Urothelium cell line (cell line): Measurements from ENCODE around the gene UBTF.
A peak's percentile ranks its signal among the peaks of the same experiment; 100 is the strongest.
"Not testable (repeated sequence)": the region's sequence is repeated elsewhere in the genome, so short reads cannot be mapped to it uniquely, and the experiment has no call there.

ENCODE experiments used
- DNase-seq: peaks from one replicate; pipeline ENCODE4 v3.0.0; 2011; ENCODE audit warnings: low spot score, mixed read lengths
- FAIRE-seq: peaks from 2 replicates; lab custom pipeline; 2011; peaks lifted over from hg19 to GRCh38; lab: Jason Lieb, UNC

The UBTF gene

DNA sequence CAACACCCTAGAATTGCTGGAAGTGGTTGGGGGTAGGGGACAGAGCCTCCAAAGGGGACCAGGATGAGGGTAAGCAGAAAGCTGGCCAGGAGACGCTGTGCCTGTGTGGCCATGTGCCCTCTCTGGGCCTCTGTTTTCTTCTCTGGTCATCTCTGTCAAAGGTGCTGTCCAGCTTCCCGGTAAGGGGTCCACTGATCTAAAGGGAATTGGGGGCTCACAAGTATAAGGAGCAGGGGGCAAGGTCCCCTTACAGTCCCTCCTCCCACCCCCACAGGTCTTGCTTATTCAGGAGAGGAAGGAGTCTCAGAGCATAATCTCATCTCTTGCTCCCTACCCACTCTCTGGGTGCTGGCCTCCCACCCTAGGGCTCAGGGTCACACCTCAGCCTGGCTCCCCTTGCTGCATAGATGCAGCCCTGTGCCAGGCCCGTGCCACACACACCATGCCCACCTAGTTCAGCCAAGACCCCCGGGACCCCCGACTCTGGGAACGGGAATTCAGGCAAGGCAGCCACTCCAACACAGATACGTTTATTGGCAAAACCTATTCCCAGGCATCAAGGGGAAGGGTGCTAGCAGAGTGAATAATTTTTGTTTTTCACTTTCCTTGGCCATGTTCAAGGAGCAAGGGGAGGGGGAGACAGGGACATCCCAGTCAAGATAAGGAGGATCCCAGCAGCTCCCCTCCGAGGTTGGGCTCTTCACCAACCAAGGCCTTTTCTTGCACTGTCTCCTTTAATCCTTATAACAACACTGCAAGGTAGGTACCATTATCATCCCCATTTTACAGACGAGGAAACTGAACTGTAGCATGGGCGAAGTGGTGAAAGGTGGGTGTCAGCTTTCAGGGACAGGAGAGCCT, 28.6 kb upstream of the UBTF start:
- FAIRE-seq = no peak

DNA sequence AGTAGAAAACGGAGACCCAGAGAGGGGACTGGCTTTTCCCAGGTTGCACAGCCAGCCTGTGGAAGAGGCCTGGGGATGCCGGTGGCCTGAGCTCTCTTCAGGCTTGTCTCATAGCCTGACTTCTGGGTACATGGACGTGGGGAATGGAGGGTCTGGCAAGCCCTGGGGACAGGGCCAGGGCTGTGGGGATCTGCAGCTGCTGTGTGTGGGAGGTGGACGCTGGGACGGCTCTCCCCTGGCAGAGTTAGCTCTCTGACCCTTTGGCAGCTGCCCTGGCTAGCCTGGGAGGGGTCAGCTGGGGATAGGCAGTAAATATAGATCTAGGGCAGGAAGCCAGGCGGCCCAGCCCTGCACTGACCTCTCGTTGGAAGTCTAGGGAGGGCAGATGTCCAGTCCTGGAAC, 28.0 kb upstream of the UBTF start:
- FAIRE-seq = no peak
- no peak for DNase-seq

More for the DNA sequence above, 28.6 kb upstream of the UBTF start:
- DNase-seq = no peak

DNA sequence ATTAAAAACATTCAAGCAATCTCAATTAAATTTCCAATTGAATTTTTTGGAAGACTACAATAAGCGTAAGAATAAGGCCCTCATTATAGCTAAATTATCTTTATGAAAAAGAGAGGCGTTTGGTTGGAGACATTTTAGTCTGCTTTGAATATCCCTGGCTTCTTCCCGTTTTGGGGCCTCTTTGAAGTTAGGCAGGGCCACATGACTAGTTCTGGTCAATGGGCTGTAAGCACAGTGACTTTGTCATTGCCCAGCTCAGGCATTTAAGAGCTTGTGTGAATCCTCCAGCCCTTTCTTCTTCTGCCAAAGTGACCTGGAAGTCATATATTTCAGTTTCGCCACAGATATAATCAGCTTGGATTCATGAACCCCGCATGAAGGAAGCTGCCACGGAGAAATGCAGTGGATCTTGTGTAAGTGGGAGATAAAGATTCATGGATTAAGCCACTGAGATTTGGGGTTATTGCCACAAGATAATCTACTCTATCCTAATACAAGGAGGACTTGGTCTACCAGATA, 21.7 kb upstream of the UBTF start:
- FAIRE-seq (no peak), DNase-seq (no peak)

DNA sequence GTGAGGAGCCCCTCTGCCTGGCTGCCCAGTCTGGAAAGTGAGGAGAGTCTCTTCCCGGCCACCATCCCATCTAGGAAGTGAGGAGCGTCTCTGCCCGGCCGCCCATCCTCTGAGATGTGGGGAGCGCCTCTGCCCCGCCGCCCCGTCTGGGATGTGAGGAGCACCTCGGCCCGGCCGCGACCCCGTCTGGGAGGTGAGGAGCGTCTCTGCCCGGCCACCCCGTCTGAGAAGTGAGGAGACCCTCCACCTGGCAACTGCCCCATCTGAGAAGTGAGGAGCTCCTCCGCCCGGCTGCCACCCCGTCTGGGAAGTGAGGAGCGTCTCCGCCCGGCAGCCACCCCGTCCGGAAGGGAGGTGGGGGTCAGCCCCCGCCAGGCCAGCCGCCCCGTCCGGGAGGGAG, 18.4 kb upstream of the UBTF start:
- not testable (repeated sequence) for DNase-seq, FAIRE-seq

DNA sequence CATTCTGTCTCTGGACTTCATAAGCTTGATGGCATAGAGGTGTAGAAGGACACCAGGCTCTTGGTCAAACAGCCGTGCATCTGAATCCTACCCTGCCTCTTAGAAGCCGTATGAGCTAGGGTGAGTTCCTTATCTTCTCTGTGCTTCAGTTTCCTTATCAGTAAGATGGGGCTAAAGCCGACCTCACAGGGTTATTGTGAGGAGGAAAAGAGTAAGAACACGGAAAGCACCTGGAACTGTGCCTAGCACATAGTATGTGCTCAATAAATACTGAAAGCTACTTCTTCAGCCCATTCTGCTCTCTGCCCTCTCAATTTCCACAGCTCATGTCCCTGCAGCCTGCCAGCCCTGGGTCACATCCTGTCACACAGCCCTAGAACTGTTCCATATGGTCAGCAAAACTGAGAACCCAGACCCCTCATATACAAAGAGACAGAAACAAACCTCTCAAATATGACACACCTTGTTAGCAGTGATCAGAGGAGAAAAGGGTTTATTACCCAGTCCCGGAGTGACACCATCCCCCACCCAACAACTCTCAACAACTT, 17.0 kb upstream of the UBTF start:
- no peak for FAIRE-seq
- no peak for DNase-seq

DNA sequence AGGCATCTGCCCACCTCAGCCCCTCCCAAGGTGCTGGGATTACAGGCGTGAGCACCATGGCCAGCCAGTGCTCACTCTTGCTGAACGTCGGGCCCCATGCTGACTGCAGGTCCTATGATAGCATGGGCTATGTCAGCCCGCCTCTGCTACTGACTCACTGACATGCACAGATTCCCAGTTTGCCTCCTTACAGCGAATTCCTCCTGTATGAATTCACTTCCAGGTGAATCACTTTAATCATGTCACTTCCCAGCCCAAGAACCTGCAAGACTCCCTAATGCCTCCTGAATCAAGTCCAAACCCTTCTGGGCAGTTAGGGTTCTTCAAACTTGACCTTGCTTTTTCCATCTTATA, 16.1 kb upstream of the UBTF start:
- DNase-seq (peak; percentile 68), FAIRE-seq (no peak)

DNA sequence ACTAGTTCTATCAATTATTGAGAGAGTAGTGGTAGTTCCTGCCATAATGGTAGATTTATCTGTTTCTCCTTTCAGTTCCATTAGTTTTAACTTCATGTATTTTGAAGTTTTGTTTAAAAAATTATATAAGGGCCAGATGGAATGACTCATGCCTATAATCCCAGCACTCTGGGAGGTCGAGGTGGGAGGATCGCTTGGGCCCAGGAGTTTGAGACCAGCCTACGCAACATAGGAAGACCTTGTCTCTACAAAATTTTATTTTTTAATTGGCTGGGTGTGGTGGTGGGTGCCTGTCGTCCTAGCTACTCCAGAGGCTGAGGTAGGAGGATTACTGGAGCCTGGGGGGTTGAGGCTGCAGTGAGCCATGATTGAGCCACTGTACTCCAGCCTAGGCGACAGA, 14.1 kb upstream of the UBTF start:
- FAIRE-seq (no peak), DNase-seq (no peak)

DNA sequence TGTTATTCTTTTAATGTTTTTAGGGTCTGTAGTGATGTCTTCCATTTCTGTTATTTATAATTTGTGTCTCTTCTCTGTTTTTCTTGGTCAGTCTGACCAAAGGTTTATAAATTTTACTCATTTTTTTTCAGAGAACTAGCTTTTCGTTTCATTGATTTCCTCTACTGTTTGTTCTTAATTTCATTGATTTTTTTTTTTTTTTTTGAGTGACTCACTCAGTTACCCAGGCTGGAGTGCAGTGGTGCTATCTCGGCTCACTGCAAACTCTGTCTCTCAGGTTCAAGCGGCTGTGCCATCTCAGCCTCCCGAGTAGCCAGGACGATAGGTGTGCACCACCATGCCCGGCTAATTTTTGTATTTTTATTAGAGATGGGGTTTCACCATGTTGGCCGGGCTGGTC, 12.6 kb upstream of the UBTF start:
- FAIRE-seq (no peak), DNase-seq (no peak)

DNA sequence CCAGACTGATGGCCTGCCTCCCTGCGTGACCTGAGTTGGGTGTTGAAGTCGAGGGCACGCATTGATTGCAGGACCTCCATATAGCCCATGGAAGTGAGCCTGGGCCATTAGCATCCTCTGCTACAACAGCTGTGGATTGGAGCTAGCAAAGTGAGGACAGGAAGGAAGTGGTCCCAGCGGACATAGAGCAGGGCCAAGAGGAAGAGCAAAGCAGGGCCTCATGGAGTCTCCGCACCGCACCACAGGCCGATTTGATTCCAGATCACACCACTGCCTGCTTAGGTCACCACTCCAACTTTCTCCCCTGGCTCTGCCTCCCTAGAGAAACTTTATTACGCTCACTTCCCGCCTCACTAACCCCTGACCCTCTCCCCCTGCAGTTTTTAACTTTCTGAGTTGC, 10.7 kb upstream of the UBTF start:
- FAIRE-seq = no peak

DNA sequence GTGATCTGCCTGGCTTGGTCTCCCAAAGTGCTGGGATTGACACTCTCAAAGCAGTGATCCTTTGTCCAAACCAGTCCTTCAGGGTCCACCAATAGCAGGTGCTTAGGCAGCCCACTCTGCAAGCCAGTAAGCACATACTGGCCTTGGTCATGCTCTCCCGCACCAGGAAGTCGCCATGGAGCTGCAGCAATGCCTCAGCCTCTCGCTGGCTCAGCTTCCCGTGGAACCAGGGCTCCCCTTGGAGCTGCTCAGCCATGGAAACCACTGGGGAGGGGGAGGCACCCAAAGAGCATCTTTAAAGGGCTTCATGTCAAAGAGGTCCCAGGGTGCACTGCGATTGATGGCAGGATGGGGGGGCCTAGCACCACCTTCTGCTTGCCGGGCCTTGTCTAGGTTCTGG, 9.6 kb upstream of the UBTF start:
- FAIRE-seq (no peak), DNase-seq (no peak)

More for the DNA sequence above, 10.7 kb upstream of the UBTF start:
- DNase-seq = no peak

DNA sequence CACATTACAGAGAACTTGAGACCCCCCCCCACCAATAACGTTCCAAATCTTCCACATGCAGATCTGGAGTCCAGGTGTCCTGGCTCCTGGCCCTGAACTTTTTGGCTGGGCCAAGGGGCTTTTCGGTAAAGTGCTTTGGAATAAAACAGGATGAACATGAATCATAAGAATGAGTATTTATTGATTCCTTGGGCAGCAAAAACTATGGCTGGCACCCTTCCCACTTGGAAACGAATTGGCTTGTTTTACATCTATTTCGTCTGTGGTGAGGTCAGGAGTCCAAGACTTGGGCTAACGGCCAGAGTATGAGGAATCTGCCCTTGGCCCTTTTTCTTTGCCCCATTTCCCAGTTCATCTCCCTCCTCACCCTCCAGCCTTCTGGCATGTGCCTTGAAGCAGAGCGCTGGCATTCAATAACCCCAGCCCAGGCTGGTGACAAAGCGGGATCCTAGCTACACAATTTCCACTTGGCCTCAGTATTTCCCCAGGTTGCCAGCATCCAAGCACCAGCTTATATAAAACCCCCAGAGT, 4.1 kb upstream of the UBTF start:
- DNase-seq = no peak
- FAIRE-seq = no peak

DNA sequence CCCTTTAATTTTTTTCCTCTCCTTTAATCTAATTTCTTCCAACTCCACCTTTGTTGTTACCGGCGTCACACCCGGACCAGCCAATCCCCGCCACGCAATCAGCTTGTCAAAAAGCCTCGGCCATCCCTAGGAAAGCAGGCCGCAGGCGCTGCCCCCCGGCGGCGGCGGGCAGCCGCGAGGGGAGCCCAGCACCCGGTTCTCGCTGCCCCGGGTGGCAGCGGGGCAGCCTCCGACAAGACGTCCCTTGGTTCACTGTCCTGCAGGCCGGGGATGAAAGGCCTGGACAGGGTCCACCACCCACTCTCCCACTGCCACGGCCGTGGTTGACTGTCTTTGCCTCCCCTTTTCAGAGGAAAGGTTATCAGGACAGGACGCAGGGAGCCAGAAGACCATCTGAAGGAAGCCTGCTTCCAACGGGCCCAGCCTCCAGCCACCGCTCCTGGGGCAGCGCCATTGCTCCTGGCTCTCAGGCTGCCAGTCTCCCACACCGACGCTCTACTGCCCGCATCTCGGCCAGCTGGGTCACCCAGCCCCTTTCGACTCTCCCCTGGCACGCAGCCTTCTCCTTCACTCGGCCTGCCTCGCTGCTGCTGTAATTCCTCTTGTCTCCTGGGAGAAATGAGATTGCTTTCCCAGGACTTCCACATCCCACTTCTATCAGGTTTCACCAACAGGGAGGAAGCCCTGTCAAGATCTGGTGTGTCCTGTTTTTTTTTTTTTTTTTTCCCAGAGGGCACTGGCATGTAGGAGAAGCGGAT, 2.8 kb upstream of the UBTF start:
- FAIRE-seq (no peak), DNase-seq (no peak)

DNA sequence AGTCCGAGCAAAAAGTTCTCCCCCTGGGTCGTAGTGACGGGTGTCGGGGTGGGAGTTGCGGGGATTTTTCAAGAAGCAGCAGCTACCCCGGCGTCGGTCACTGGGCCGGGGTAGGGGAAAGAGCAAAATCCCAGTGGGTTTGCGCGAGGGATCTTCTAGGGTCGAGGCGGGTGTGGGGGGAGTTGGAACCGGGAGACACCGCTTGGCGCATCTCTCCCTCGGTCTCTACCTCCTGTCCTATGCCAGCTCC, 2.3 kb upstream of the UBTF start:
- DNase-seq = no peak
- no peak for FAIRE-seq

DNA sequence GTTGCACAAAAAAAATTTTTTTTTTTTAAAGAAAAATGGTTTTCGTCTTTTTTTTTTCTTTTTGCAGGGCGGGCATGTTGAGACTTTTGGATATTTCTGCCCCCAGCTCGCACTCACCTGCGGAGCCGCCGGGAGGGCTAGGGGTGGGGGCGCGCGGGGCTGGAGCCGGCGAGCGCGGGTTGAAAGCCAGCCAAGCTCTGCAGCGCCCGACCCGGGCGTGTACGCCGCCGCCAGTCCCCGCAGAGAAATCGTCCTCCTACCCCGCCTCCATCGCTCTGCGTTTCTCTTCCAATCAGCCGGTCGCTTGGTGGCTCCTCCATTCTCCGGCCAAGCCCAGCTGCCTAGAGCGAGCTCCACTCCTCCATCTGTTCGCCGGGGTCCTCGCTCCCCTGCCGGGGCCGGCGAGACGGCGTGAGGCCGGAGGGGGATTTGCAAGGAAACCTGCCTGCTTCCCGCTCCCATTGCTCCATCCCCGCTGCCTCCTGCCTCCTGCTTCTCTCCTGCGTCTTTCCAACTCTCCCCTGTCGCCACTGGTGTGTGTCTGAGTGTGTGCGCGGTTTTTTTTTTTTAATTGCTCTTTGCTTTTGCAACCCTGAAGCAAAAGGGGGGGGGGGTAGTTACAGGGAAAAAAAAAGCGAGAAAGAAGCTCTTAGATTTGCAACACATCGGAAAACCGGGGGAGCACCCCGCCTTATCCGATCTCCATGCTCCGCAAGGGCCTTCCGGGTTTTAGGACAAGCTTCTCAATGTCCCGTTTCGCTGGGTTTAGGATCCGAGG, 1.8 kb upstream of the UBTF start:
- FAIRE-seq (no peak), DNase-seq (peak; percentile 78)

DNA sequence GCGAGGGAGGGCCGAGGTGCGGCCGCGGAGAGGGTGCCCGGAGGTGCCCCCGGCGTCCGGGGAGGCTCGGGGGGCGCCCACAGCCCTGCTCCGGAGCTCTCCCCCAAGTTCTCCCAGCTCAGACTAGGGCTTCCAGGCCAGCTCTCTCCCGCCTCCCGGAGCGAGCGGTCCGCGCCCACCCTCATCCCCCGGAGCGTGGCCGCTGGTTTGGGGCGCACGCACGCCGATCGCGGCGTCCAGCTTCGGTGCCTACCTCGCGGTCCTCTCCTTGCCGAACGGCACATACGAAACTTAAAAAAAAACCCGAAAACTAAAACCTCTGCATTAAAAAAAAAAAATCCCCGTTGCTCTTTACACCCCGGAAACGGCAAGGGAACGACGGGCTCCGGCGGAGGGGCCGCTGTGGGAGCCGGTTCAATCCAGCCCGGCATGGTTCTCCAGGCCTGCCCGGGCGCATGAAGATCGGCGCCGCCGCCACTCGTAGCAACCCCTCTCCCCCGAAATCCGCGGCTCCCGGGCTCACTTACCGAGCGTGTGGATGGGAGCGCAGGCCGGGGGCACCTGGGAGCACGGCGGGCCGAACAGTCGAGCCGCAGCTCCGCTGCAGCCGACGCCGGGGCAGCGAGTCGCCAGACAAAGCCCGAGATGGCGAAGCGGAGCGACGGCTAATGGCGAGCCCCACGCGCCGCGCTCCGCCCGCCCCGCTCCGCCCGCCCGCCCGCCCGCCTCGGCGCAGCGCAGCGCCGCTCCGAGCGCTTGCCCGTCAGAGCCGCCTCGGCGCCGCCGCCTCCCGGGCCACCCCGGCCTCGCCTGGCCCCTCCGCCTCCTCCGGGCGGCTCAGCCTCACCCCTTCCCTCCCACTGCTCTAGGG, 973 bp upstream of the UBTF start:
- DNase-seq (peak; percentile 76), FAIRE-seq (no peak)

DNA sequence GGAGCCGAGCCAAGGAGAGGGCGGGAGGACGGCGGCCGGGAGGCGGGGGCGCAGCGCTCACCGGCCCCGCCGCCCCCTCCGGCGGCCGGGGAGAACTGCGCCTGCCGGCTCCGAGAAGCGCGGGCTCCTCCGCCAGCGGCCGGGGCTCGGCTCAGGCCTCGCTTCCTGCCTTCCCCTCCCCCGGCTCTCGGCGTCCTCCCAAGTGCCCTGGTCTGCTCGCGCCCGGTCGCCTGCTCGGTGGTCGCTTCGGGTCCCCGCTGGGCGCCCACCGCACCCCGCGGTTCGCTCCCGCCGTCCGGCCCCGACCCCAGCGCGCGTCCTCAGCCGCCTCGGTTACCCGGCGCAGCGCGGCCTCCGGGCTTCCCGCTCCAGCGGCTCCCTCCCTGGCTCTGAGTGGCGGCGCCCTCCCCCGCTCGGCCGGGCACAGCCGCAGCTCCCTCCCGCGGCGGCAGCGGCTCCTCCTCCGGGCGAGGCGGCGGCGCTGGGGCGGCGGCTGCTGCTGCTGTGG, 313 bp downstream of the UBTF start:
- DNase-seq = peak; percentile 88

DNA sequence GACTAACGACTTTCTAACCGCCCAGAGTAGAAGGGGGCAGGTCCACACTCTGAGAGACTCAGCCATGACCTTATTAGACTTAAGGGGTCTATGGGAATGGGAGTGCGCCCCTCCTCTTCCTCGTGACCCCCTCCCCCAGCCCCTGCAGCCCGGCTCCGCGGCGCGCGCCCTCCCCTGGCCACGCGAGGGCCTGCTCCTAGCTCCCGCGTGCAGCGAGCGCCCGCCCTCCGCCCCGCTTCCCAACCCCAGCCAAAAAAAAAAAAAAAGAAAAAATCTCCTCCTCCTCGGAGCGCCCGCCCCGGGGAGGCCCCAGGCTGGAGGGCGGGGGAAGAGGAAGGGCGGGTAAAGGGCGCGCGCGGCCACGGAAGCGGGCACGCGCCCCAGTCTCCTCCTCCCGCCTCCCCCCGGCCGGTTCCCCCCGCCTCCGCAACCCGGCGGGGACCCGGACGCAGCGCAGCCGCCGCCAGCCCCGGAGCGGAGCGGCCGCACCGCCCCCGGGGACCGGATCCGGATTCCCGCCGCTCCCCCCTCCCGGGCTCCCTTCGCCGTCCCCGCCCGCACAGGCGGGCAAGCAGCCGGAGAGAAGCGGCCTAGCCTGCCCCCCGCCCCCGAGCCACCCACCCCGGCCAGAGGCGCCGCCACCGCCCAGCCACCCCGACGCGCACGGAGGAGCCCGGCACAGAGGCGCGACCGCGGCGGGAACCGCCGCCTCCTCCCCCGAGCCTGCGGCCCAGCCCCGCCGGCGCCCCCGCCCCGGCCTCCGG, 949 bp downstream of the UBTF start:
- FAIRE-seq = no peak
- DNase-seq = peak; percentile 94

More for the DNA sequence above, 313 bp downstream of the UBTF start:
- FAIRE-seq = no peak

DNA sequence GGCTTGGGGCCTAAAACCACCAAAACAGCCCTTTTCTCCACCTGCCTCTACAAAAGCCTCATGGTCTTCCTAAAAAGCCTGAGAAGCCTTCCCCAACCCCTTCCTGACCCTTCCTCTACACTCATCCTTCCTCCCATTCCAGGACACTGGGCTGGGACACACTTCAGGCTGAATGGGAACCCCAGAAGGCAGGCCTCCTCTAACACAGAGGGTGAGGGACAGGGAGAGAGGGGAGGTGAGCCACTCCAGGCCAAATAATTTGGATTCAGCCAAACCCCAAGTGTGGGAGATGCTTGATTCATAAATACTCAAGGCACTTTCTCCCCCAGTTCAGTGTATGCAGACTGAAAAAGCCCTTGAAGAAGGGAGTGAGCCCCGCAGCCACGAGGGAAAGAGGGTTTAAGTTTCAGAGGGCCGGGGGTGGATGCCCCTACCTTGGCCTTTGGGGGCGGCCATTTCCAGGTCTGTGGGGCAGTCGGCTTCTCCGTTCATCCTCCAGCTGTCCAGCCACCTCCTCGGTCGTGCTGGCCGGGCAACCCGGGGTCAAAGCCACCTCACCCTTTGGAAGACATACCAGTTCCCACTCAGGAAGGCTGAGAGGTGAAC, 1.6 kb downstream of the UBTF start:
- DNase-seq (no peak), FAIRE-seq (no peak)

DNA sequence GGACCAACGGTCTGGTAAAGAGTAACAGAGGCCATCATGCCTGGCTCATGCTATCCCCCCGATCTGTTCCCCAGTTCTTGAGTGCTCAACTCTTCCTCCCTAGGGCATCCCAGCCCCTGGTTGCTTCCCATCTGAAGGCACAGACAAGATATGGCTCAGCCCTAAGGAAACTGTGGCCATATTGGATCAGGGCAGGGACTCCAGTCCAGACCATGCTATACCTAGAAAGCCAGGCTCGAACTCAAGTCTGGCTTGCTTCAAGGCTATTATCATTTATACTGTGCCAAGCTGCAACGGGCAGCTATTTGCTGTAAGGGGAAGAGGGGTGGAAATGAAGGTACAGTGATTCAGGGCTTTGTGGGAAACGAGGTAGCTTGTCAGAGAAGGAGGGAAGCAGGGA, 2.8 kb downstream of the UBTF start:
- no peak for FAIRE-seq
- no peak for DNase-seq
